Esophagus squamous epithelium (tissue), 5 donors: ENCODE results near the gene HMCN1. TPM values are rescaled to one million over a fixed set of nuclear protein-coding genes. Genes with fewer than 3 reads are reported as not detected.

Experiments
- DNase-seq: peaks from one replicate; lab custom pipeline; 2025; lab: John Stamatoyannopoulos, UW
- H3K27ac ChIP-seq, 4 donors: fragments of 200-600 bp; sonication (generic); one replicate each; pipeline ENCODE4 v1.5.1; 2016 to 2019; ENCODE audit warnings: mild to moderate bottlenecking in 1 of 4
- H3K27me3 ChIP-seq, 4 donors: fragments of 200-600 bp; sonication (generic); 1 replicate in 3 of 4; 2 replicates in 1 of 4; pipeline versions ENCODE4 v1.5.1 to v1.6.0; 2017 to 2021; ENCODE audit warnings: antibody characterized with exemption in 1 of 4
- H3K36me3 ChIP-seq, 3 donors: fragments of 200-600 bp; sonication (generic); one replicate each; pipeline ENCODE4 v1.5.1; 2016 to 2019
- H3K4me1 ChIP-seq, 3 donors: fragments of 200-600 bp; sonication (generic); one replicate each; pipeline ENCODE4 v1.5.1; 2017 to 2019
- H3K4me3 ChIP-seq, 4 donors: fragments of 200-600 bp; sonication (generic); 1 replicate in 3 of 4; 2 replicates in 1 of 4; pipeline ENCODE4 v1.5.1; 2016 to 2019; ENCODE audit warnings: mild to moderate bottlenecking in 2 of 4, moderate library complexity in 1 of 4
- H3K9me3 ChIP-seq, 3 donors: fragments of 200-600 bp; sonication (generic); one replicate each; pipeline ENCODE4 v1.5.1; 2016 to 2019
- POLR2A ChIP-seq, 4 donors: fragments of 450-650 bp; IDR thresholded peaks; one replicate each; pipeline ENCODE4 v1.6.1; 2017; ENCODE audit warnings: antibody characterized with exemption in 4 of 4, mild to moderate bottlenecking in 4 of 4, moderate library complexity in 3 of 4
- WGBS, 2 donors: methylation state at CpG; one replicate each; pipeline ENCODE4 v1.1.5; 2018; 5-methylcytosine and 5-hydroxymethylcytosine counted together
- intact Hi-C: fragments of 100-400 bp; cut with DNase I; formaldehyde crosslinking; loops from one replicate; pipeline ENCODE4 v1.15.0; 2022
- total RNA-seq, 4 donors: library from RNA; depleted of rRNA; stranded (reverse); fragments of >200 nt; gene quantifications; one replicate each; pipeline ENCODE4 v1.1.0, GENCODE V29; 2016
- TF ChIP-seq, protein P1 (sequence below), 6 experiments: fragments of 450-650 bp in 4 of 6; fragments of 200-600 bp in 2 of 6; sonication (generic) in 2 of 6; IDR thresholded peaks; one replicate each; pipeline ENCODE4 v1.5.1; 2016 to 2019; ENCODE audit warnings: antibody characterized with exemption in 6 of 6, mild to moderate bottlenecking in 4 of 6, moderate library complexity in 4 of 6
- donor health status: DM: yes; HTN: yes; CAD: no.

Gene HMCN1
- total RNA-seq, 4 donors from 2014 or later = 0.49 to 6.7 (median 3.3) TPM

DNA sequence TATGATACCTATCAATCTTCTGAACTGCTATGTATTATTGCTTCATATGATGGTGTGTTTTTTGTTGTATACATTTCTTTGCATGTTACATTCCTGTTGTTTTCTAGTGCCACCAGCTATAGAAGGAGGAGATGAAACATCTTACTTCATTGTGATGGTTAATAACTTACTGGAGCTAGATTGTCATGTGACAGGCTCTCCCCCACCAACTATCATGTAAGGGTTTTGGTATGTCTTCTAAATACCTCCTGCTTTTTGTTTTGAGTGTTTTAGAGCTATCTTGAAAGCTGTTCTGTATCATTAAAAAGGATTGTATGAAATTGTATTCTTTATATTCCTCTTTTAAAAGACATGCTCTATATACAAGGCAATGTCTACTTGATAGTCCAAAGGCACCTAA is 282.7 kb downstream of the HMCN1 start:
- intact Hi-C loops = no loop called here
- H3K27me3 ChIP-seq = no peaks in the 10 kb centered on the region

DNA sequence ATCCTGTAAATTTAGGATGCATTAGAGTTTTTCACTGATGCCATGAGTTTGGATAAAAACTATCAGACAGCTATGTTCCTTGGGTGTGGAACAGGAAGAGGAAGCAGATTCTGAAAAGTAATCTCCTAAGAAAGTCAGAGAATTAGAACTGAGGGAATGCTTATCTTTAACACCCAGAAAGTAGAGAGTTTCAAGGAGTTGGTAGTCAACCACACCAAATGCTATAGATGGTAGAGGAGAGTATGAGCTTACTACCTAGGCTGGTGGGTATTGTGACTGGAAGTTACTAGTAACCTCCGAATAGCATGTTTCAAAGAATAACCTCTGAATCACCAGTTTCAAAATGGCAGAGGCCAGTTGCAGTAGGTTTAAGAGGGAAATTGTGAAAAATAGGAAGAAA is 288.0 kb downstream of the HMCN1 start:
- Histone ChIP-seq H3K27me3 (no peaks in the 10 kb centered on the region), H3K4me3 (no peak overlapping the region), H3K4me1 (no peaks in the 10 kb centered on the region), H3K27ac (no peak overlapping the region), H3K36me3 (no peaks in the 10 kb centered on the region), H3K9me3 (no peaks in the 10 kb centered on the region)
- intact Hi-C loops = no loop called here
- no peak for DNase-seq
- WGBS, 2 donors = 70 to 90% methylated on average over 1 of the region's 1 CpG
- no peak for TF ChIP-seq POLR2A (IDR thresholded peaks at IDR 0.05)
- TF ChIP-seq, protein P1, sequence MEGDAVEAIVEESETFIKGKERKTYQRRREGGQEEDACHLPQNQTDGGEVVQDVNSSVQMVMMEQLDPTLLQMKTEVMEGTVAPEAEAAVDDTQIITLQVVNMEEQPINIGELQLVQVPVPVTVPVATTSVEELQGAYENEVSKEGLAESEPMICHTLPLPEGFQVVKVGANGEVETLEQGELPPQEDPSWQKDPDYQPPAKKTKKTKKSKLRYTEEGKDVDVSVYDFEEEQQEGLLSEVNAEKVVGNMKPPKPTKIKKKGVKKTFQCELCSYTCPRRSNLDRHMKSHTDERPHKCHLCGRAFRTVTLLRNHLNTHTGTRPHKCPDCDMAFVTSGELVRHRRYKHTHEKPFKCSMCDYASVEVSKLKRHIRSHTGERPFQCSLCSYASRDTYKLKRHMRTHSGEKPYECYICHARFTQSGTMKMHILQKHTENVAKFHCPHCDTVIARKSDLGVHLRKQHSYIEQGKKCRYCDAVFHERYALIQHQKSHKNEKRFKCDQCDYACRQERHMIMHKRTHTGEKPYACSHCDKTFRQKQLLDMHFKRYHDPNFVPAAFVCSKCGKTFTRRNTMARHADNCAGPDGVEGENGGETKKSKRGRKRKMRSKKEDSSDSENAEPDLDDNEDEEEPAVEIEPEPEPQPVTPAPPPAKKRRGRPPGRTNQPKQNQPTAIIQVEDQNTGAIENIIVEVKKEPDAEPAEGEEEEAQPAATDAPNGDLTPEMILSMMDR (IDR thresholded peaks at IDR 0.05) = no peak

More for the DNA sequence above, 282.7 kb downstream of the HMCN1 start:
- H3K9me3 ChIP-seq = no peaks in the 10 kb centered on the region
- TF ChIP-seq POLR2A (IDR thresholded peaks at IDR 0.05) = no peak
- TF ChIP-seq, protein P1 (IDR thresholded peaks at IDR 0.05) = no peak
- no peak overlapping the region for H3K27ac ChIP-seq
- no peak overlapping the region for H3K4me3 ChIP-seq
- DNase-seq = no peak
- H3K36me3 ChIP-seq = no peaks in the 10 kb centered on the region
- H3K4me1 ChIP-seq = no peaks in the 10 kb centered on the region

DNA sequence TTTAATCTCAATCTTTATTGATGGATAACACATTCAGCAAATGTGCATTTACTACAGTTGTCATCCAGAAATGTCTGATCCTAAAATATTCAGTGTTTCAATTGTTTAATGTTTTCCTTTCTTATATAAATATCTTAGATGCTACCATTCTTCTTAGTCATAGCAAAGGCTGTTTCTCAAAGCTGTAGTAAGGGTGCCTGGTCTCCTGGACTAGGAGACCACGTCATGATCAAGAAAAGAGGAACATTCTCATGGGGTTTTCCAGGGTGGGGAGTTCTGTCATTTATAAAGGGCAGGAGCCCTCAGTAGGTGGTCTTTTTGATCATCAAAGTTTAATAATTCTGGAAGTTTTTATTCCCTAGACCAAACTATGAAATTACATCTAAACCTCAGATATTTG is 292.8 kb downstream of the HMCN1 start:
- intact Hi-C loops = no loop called here
- no peak for DNase-seq
- TF ChIP-seq, protein P1 (IDR thresholded peaks at IDR 0.05) = no peak
- no peak for TF ChIP-seq POLR2A (IDR thresholded peaks at IDR 0.05)
- 46 to 100% methylated on average over 1 of the region's 1 CpG for WGBS, 2 donors
- Histone ChIP-seq H3K36me3 (no peaks in the 10 kb centered on the region), H3K4me3 (no peak overlapping the region), H3K27ac (no peak overlapping the region), H3K27me3 (no peaks in the 10 kb centered on the region), H3K9me3 (no peaks in the 10 kb centered on the region), H3K4me1 (no peaks in the 10 kb centered on the region)

DNA sequence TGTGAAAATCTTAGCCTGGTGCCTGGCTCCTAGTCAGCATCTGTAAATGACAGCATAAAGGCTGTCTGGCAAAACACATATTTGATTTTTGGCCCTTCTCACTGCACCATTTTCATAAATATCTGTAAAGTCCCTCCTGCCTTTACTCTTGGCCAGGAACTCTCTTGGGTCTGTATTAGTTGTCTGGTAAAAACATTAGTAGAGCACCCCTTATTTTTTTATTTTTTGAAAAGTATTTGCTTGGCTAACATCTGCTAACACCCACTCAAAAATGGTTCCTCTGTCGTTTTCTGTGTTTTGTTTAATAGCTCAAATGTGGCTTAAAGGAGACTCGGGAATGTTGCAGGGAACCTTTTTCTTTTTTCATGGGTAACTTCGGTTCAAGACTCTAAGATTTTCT is 293.4 kb downstream of the HMCN1 start:
- TF ChIP-seq, protein P1 (IDR thresholded peaks at IDR 0.05) = no peak
- TF ChIP-seq POLR2A (IDR thresholded peaks at IDR 0.05) = no peak
- no peaks in the 10 kb centered on the region for H3K4me1 ChIP-seq
- DNase-seq = no peak
- H3K27ac ChIP-seq = no peak overlapping the region
- 54 to 63% methylated on average over 3 of the region's 3 CpGs for WGBS, 2 donors
- H3K9me3 ChIP-seq = no peaks in the 10 kb centered on the region
- H3K36me3 ChIP-seq = no peaks in the 10 kb centered on the region
- intact Hi-C loops = no loop called here
- no peak overlapping the region for H3K4me3 ChIP-seq
- H3K27me3 ChIP-seq = no peaks in the 10 kb centered on the region

DNA sequence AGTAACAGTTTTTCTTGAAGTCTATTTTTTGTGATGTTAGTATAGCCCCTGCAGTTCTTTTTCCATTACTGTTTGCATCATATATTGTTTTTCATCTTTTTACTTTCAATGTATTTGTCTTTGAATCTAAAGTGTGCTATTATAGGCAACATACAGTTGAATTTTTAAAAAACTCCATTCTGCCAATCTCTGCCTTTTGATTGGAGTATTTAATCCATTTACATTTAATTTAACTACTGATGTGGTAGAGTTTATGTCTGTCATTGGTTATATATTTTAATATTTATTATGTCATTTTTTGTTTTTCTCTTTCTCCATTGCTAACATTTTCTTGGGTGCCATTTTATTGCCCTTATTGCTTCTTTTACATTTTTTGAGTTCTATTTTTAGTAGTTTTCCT is 296.3 kb downstream of the HMCN1 start:
- Histone ChIP-seq H3K9me3 (no peaks in the 10 kb centered on the region), H3K27ac (no peak overlapping the region), H3K4me3 (no peak overlapping the region), H3K4me1 (no peaks in the 10 kb centered on the region), H3K27me3 (no peaks in the 10 kb centered on the region), H3K36me3 (no peaks in the 10 kb centered on the region)
- intact Hi-C loops = no loop called here
- TF ChIP-seq, protein P1 (IDR thresholded peaks at IDR 0.05) = no peak
- TF ChIP-seq POLR2A (IDR thresholded peaks at IDR 0.05) = no peak
- DNase-seq = no peak
